Kidney (tissue), 14 donors: ENCODE measurements around the gene GPRC5A. TPM values are rescaled to one million over a fixed set of nuclear protein-coding genes. Genes with fewer than 3 reads are reported as not detected.

Source experiments
- DNase-seq, 5 donors: peaks; one replicate each; pipeline ENCODE4 v3.0.0-alpha.2; 2013 to 2020
- FAIRE-seq: peaks from 2 replicates; lab custom pipeline; 2012; peaks lifted over from hg19 to GRCh38; lab: Jason Lieb, UNC
- H3K27ac ChIP-seq, 2 donors: one replicate each; pipeline ENCODE4 v1.7.0; 2013; ENCODE audit warnings: low read depth in 2 of 2, low read length in 2 of 2, inconsistent platforms in 1 of 2
- H3K27me3 ChIP-seq: one replicate; pipeline ENCODE4 v1.7.1; 2013; ENCODE audit warnings: low read length, inconsistent platforms; ENCODE audit not compliant: control insufficient read depth, insufficient read depth
- H3K36me3 ChIP-seq, 3 donors: one replicate each; pipeline versions ENCODE4 v1.7.0 to v1.7.1; 2013; ENCODE audit warnings: low read length in 3 of 3, control low read depth in 1 of 3, inconsistent platforms in 1 of 3; ENCODE audit not compliant: insufficient read depth in 3 of 3, control insufficient read depth in 2 of 3
- H3K4me1 ChIP-seq, 3 donors: one replicate each; pipeline versions ENCODE4 v1.7.0 to v1.7.1; 2013; ENCODE audit warnings: low read length in 3 of 3, inconsistent platforms in 1 of 3, low read depth in 1 of 3; ENCODE audit not compliant: control insufficient read depth in 2 of 3, insufficient read depth in 2 of 3
- H3K4me3 ChIP-seq, 3 donors: one replicate each; pipeline versions ENCODE4 v1.7.0 to v1.8.1; 2013; ENCODE audit warnings: low read length in 3 of 3, control low read depth in 1 of 3, inconsistent platforms in 1 of 3
- H3K9ac ChIP-seq, 3 donors: one replicate each; pipeline versions ENCODE4 v1.7.0 to v1.7.1; 2013; ENCODE audit warnings: low read length in 3 of 3, control low read depth in 1 of 3, inconsistent platforms in 1 of 3
- H3K9me3 ChIP-seq, 3 donors: one replicate each; pipeline versions ENCODE4 v1.7.0 to v1.7.1; 2013; ENCODE audit warnings: low read length in 3 of 3, control low read depth in 1 of 3, inconsistent platforms in 1 of 3; ENCODE audit not compliant: control insufficient read depth in 2 of 3, insufficient read depth in 1 of 3
- intact Hi-C: fragments of 100-400 bp; cut with DNase I; formaldehyde crosslinking; loops from one replicate; pipeline ENCODE4 v1.11.1; 2022
- polyA plus RNA-seq: library from polyadenylated mRNA; stranded (reverse); fragments of 350-450 nt; fragmentation: Illumina TruSeq; extraction: RNeasy Lipid Tissue Mini Kit (QIAGEN cat#74804); gene quantifications from one replicate; pipeline ENCODE4 v1.2.3, GENCODE V29; 2014; ENCODE audit warnings: low read depth, low replicate concordance; ENCODE audit not compliant: insufficient read depth
- total RNA-seq: library from RNA; stranded (reverse); fragmentation: NEBNext Ultra II Directional; extraction: Animal tissue kit (Norgen Biotek cat#: 25700); gene quantifications from one replicate; pipeline ENCODE4 v1.2.1, GENCODE V29; 2021
- TF ChIP-seq, protein P1 (sequence below): IDR thresholded peaks from 3 replicates; pipeline ENCODE4 v1.5.1; 2012; ENCODE audit warnings: mild to moderate bottlenecking, moderate library complexity, borderline replicate concordance; ENCODE audit not compliant: insufficient read depth; ENCODE audit errors: extremely low read depth
- donor health status: control.
- donor health status: control.
- donor health status: control.
- donor health status: control.
- donor health status: control.
- donor health status: DM: yes; HTN: yes; CAD: no.
- donor health status: Normal renal cell carcinoma (clear cell type).

GPRC5A gene
- total and polyA plus RNA-seq, 2 donors from 2014 or later = 6.3 to 60.6 TPM

DNA sequence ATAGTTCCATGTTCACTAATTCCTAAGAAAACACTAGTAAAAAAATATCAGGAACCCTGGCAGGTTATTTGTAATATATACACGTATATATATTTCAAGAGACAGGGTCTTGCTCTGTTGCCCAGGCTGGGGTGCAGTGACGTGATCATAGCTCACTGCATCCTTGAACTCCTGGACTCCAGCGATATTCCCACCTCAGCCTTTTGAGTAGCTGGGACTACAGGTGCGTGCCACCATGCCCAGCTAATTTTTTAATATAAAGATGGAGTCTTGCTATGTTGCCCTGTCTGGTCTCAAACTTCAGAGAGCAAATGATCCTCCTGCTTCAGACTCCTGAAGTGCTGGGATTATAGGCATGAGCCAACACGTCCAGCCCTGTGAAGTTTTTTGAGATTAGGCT lies 16.2 kb downstream of the GPRC5A start:
- Histone ChIP-seq H3K27ac (no peak overlapping the region), H3K4me3 (no peak overlapping the region), H3K9me3 (no peaks in the 10 kb centered on the region), H3K36me3 (no peaks in the 10 kb centered on the region), H3K27me3 (no peaks in the 10 kb centered on the region), H3K4me1 (peaks cover 0 to 2% (median 0%) of the 10 kb centered on the region in 3 donors), H3K9ac (no peak overlapping the region)
- intact Hi-C loops = no loop called here
- FAIRE-seq (no peak), DNase-seq (no peak)
- TF ChIP-seq, protein P1, sequence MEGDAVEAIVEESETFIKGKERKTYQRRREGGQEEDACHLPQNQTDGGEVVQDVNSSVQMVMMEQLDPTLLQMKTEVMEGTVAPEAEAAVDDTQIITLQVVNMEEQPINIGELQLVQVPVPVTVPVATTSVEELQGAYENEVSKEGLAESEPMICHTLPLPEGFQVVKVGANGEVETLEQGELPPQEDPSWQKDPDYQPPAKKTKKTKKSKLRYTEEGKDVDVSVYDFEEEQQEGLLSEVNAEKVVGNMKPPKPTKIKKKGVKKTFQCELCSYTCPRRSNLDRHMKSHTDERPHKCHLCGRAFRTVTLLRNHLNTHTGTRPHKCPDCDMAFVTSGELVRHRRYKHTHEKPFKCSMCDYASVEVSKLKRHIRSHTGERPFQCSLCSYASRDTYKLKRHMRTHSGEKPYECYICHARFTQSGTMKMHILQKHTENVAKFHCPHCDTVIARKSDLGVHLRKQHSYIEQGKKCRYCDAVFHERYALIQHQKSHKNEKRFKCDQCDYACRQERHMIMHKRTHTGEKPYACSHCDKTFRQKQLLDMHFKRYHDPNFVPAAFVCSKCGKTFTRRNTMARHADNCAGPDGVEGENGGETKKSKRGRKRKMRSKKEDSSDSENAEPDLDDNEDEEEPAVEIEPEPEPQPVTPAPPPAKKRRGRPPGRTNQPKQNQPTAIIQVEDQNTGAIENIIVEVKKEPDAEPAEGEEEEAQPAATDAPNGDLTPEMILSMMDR = no peak

DNA sequence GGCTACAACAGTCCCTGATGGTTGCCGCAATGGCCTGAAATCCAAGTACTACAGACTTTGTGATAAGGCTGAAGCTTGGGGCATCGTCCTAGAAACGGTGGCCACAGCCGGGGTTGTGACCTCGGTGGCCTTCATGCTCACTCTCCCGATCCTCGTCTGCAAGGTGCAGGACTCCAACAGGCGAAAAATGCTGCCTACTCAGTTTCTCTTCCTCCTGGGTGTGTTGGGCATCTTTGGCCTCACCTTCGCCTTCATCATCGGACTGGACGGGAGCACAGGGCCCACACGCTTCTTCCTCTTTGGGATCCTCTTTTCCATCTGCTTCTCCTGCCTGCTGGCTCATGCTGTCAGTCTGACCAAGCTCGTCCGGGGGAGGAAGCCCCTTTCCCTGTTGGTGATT lies 16.9 kb downstream of the GPRC5A start:
- H3K27ac ChIP-seq = no peak overlapping the region
- no peaks in the 10 kb centered on the region for H3K27me3 ChIP-seq
- peaks cover 0 to 2% (median 0%) of the 10 kb centered on the region in 3 donors for H3K4me1 ChIP-seq
- DNase-seq (no peak), FAIRE-seq (no peak)
- intact Hi-C loops = no loop called here
- no peak overlapping the region for H3K4me3 ChIP-seq
- no peaks in the 10 kb centered on the region for H3K9me3 ChIP-seq
- no peak overlapping the region for H3K9ac ChIP-seq
- TF ChIP-seq, protein P1 = no peak
- H3K36me3 ChIP-seq = no peaks in the 10 kb centered on the region

DNA sequence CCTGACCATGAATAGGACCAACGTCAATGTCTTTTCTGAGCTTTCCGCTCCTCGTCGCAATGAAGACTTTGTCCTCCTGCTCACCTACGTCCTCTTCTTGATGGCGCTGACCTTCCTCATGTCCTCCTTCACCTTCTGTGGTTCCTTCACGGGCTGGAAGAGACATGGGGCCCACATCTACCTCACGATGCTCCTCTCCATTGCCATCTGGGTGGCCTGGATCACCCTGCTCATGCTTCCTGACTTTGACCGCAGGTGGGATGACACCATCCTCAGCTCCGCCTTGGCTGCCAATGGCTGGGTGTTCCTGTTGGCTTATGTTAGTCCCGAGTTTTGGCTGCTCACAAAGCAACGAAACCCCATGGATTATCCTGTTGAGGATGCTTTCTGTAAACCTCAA lies 17.3 kb downstream of the GPRC5A start:
- intact Hi-C loops = no loop called here
- TF ChIP-seq, protein P1 = no peak
- FAIRE-seq = no peak
- Histone ChIP-seq H3K27ac (no peak overlapping the region), H3K4me3 (no peak overlapping the region), H3K9ac (no peak overlapping the region), H3K9me3 (no peaks in the 10 kb centered on the region), H3K36me3 (no peaks in the 10 kb centered on the region), H3K27me3 (no peaks in the 10 kb centered on the region), H3K4me1 (peaks cover 0 to 2% (median 0%) of the 10 kb centered on the region in 3 donors)
- no peak for DNase-seq

DNA sequence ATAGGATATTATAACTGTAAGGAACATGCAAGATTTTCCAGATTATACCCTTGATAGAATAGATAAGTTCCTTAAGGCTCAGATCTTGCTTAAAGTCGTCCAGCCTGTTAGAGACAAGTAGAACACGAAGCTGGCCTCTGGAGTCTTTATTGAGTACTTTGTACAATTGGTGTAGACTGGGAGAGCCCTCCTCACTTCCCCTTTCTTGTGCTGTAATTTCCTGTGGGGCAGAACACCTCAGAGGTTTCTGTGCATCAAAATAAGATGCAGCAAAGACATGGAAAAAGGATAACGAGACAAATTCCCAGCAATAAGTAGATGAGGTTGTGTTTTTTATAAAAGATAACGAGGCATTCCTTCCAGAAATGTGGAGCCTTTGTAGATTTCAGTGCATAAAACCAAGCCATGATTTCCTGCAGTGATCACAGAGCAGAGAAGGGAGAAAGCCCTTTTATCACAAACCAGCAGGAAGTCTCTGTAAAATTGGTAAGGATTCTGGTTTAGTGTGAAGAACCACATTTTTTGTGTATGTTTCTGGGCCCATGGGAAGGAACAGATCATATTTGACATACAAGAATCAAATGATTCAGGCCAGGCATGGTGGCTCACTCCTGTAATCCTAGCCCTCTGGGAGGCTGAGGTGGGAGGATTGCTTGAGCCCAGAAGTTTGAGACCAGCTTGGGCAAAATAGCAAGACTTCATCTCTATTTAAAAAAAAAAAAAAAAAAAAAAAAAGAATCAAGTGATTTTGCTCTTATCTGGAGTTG lies 18.0 kb downstream of the GPRC5A start:
- intact Hi-C loops = no loop called here
- Histone ChIP-seq H3K36me3 (no peaks in the 10 kb centered on the region), H3K9me3 (no peaks in the 10 kb centered on the region), H3K9ac (no peak overlapping the region), H3K4me3 (no peak overlapping the region), H3K27ac (no peak overlapping the region), H3K27me3 (no peaks in the 10 kb centered on the region), H3K4me1 (peaks cover 0 to 2% (median 0%) of the 10 kb centered on the region in 3 donors)
- TF ChIP-seq, protein P1 = no peak
- DNase-seq (no peak), FAIRE-seq (no peak)
